NCI-H226 (cell line): Measurements from ENCODE around the gene BLOC1S1.

Source experiments
- DNase-seq: peaks from one replicate; pipeline ENCODE4 v3.0.0-alpha.2; 2015

BLOC1S1 gene

DNA sequence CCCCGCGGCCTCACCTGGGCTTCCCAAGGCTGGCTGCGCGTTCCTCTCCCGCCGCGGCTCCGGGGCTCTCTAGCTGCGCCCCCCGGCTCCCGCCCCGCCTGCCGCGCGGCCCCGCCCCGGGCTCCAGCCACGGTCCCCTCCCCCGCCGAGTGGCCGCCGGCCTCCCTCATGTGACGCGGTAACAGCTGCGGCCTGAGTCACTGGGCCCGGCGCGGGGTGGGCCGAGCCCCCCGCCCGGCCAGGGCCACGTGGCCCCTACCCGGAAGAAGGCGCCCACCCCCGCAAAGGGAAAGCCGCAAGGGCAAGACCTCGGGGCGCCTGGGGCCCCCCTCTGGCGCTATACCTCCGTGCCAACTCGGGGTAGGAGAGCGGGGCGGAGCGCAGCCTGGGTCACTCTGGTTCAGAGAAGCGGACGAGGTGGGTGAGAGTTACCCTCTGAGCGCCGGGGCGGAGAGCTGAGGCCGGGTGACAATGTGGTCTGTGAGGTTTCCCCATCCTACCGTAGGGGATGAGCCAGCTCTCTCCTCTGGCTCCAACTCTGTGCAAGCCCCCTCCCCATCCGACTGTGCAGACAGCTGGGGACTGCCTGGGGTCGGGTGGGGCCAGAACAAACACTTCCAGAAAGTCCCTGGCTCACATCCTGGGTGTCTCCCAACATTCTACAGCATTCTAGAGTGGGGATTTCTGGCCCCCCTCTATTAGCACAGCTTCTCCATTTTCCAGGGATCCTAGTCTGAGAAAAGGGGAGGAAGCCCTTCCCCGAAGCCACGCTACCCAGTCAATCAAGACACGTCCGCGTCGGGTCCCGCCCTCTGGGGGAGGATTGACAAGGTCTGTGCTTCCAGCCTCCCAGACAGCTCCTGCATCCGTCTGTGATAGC is 13.3 kb downstream of the BLOC1S1 start, which contains the start of gene CD63:
Gene CD63 (minus strand): TSS at position 71 of the 880 bp plus-strand sequence. CDS start 668 bp downstream, outside the sequence.
- peak; percentile 100 for DNase-seq

GRCh38 chr12:55729819-55730818 is 14.3 kb downstream of the BLOC1S1 start:
- DNase-seq, result peak; percentile 76

GRCh38 chr12:55732288-55732687 is 16.4 kb downstream of the BLOC1S1 start:
- no peak for DNase-seq

- DNase-seq, result no peak
Observed at GRCh38 chr12:55733021-55733555, 17.2 kb downstream of the BLOC1S1 start.

GRCh38 chr12:55733858-55734257 is 18.0 kb downstream of the BLOC1S1 start:
- DNase-seq, result no peak

DNA sequence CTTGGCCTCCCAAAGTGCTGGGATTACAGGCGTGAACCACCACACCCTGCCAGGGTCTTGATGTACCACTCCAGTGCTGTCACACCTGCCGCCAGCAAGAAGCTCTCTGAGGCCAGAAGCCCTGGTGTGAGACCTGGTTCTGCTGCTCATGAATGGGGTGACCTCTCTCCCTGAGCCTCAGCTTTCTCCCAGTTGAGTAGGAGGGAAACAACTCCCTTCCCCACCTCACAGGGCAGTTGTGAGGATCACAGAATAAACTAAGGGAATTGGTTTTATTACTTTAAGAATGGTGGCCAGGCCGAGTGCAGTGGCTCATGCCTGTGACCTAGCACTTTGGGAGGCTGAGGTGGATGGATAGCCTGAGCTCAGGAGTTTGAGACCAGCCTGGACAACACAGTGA is 18.7 kb downstream of the BLOC1S1 start:
- DNase-seq, result no peak

GRCh38 chr12:55736076-55736475 is 20.2 kb downstream of the BLOC1S1 start:
- no peak for DNase-seq

DNA sequence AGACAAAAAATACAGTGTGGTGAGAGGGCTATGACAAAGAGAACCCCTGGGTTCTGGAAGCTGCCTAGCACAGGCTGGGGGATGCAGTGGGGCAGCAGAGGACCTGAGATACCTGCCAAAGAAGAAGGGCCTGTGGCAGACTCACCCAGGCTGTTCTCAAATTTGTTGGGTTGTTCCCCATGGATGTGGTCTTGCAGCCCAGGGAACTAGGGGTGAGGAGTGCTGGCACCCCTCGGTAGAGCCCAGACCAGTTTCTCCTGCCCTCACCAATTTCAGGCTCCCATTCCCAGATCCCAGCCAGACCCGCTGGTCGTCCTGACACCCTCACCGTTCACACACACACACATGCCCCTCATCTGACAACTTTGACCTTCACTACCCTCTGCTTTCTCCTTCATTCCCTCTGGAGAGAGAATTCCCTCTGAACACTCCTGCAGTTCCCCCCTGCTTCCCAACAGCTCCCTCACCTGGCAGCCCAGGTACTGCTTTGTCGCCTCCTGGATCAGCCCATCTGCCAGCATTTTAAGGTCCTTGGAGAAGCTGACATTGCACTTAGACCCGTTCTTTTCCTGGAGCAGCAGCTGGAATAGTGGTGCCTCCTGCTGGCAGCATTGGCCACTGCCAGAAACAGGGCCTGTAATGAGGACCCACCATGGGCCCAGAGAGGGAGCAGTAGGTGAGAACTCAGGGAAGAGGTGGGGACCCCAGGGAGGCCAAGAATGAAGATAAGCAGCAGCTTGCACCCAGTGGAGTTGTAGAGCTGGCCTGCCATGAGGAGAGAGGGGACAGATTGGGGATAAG is 21.1 kb downstream of the BLOC1S1 start:
- peak; percentile 72 for DNase-seq

- DNase-seq, result no peak
Observed at GRCh38 chr12:55737581-55738122, 21.8 kb downstream of the BLOC1S1 start.

GRCh38 chr12:55738123-55739024 is 22.5 kb downstream of the BLOC1S1 start:
- peak; percentile 82 for DNase-seq

DNA sequence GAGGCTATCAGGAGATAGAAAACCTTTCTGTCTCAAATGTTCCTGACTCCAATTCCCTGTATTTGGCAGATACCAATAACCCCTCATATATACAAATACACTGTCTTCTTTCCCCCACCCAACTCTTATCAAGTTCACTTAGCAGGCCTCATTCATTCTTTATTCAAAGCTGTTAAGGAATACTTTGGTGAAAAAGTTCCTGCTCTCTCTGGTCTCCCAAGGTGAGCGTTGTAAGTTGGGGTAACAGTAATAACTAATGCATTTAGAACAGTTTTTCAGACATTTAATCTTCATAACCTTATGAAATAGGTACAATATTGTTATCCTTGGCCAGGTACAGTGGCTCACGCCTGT is 23.2 kb downstream of the BLOC1S1 start:
- no peak for DNase-seq

GRCh38 chr12:55741931-55742680 is 26.3 kb downstream of the BLOC1S1 start:
- no peak for DNase-seq

DNA sequence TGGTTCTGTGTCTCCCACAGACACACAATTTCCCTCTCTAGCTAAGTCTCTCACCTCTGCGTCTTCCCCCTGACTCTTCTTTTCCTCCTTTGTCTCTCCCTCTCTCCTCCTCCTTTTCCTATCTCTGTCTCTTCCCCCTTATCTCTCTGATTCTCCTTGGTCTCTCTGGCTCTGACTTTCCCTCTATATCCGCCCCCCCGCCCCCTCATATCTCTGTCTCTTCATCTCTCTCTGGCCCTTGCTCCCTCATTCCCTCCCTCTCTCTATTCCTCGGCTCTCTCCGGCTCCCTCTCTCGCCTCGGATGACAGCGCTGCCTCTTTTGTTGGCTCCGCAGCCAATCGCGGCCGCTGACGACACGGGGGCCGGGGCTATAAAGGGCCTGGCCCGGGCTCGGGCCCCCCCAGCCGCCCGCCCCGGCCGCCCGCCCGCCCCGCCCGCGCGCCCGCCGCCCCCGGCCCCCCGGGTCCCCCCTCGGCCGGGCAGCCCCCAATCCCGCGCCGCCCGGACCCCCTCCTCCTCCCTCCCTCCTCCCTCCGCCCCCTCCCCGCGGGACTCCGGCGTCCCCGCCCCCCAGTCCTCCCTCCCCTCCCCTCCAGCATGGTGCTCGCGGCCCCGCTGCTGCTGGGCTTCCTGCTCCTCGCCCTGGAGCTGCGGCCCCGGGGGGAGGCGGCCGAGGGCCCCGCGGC is 27.0 kb downstream of the BLOC1S1 start, which contains the start of gene GDF11:
Gene GDF11 (plus strand): TSS at position 404 of the 687 bp plus-strand sequence. CDS start 195 bp downstream, at position 599.
- DNase-seq, result peak; percentile 82

- peak; percentile 71 for DNase-seq
Observed at GRCh38 chr12:55743406-55744339, 27.8 kb downstream of the BLOC1S1 start.

DNA sequence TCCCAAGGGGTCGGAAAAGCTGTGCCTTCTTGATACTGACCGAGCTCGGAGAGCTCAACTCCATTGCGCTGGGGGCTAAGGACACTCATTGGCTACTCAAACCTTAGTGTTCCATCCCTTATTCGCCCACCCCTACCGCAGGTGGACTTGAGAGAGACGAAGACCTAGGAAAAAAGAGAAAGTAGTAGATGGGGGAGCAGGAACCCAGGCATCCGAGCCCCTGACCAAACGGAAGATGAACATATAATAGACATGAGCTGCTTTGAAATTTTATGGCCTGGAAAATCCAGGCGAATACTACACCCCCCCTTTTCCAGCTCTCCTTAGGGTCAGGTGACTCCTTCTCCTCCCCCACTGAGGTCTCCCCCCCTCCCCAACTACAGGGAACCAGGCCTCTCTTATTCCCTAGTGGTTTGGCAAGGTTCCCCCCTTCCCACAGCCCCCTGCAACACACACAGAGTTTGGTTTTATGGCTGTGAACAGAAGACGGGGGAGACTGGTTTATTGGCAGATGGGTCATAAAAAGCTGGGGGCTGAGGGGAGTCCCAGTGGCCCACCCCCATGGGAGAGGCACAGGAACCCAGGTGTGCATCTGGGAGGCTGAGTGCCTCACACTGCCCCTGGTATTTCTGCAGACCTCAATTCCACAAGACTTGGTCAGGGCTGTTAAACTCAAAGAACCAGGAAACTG is 28.6 kb downstream of the BLOC1S1 start:
- no peak for DNase-seq

- DNase-seq, result no peak
Observed at GRCh38 chr12:55745361-55746173, 29.7 kb downstream of the BLOC1S1 start.
